ENCODE results near the gene NPR3.

DNA sequence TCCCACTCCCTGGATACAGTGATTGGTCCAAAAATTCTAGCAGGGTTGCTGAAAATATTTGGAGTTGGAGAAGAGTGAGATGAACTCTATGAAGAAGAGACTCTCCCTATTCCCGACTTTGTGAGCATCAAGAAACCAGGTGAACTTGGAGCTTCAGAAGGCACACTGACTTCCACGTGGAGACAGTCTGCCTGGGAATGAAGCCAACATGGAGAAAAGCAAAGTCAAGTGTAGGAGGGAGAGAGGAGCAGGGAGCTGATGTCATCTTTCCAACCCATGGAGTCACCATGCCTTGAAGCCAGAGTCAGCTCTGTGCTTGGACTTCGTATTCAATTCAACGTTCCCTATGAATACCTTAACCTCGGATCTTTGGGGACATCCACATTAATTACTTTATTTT, 125.1 kb downstream of the NPR3 start:
- TF ChIP-seq, protein P1, sequence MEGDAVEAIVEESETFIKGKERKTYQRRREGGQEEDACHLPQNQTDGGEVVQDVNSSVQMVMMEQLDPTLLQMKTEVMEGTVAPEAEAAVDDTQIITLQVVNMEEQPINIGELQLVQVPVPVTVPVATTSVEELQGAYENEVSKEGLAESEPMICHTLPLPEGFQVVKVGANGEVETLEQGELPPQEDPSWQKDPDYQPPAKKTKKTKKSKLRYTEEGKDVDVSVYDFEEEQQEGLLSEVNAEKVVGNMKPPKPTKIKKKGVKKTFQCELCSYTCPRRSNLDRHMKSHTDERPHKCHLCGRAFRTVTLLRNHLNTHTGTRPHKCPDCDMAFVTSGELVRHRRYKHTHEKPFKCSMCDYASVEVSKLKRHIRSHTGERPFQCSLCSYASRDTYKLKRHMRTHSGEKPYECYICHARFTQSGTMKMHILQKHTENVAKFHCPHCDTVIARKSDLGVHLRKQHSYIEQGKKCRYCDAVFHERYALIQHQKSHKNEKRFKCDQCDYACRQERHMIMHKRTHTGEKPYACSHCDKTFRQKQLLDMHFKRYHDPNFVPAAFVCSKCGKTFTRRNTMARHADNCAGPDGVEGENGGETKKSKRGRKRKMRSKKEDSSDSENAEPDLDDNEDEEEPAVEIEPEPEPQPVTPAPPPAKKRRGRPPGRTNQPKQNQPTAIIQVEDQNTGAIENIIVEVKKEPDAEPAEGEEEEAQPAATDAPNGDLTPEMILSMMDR (IDR thresholded peaks at IDR 0.05), result no peak
- TF ChIP-seq POLR2AphosphoS5 (IDR thresholded peaks at IDR 0.05; ENCODE audit: insufficient read depth in 1 of 2, low read depth in 1 of 2), result no peak
